GM12891 (cell line): ENCODE results near the gene RXFP1.

Experiments
- PAX5 ChIP-seq: IDR thresholded peaks from 2 replicates; pipeline ENCODE4 v1.6.1; 2011; ENCODE audit warnings: low read length, moderate library complexity, mild to moderate bottlenecking; ENCODE audit not compliant: insufficient read depth, severe bottlenecking
- POLR2A ChIP-seq: IDR thresholded peaks from 2 replicates; pipeline ENCODE4 v1.6.1; 2011; ENCODE audit warnings: low read depth, low read length, control low read depth
- POLR2AphosphoS5 ChIP-seq: IDR thresholded peaks from 2 replicates; pipeline ENCODE4 v1.6.1; 2011; ENCODE audit warnings: low read depth, low read length, control low read depth
- POU2F2 ChIP-seq: IDR thresholded peaks from 2 replicates; pipeline ENCODE4 v1.6.1; 2011; ENCODE audit warnings: low read depth, mild to moderate bottlenecking, control low read depth, low read length, moderate library complexity
- TAF1 ChIP-seq: IDR thresholded peaks from 2 replicates; pipeline ENCODE4 v1.6.1; 2011; ENCODE audit warnings: low read depth, low read length, control low read depth

DNA sequence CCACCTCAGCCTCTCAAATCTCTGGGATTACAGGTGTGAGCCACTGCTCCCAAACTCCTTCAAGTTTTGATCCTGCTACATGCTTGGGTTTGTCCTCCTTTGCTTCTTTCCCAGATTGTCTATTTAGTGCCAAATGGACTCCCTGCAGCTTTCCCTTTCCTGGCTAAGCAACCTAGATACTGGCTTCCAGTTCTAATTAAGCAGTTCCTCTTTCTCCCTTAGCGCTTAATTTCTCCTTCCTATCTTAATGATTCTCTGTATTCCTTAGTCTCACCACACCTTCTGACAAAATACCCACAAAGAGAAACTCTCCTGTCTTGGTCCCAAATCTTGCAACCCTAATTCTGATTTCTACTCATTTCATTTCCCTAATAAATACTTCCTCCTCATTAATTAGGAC, 7.8 kb downstream of the RXFP1 start:
- TF ChIP-seq POLR2AphosphoS5 (no peak), TAF1 (no peak), POLR2A (no peak), PAX5 (no peak), POU2F2 (no peak)
